ENCODE data around the gene PPP2CA. TPM values are rescaled to one million over a fixed set of nuclear protein-coding genes. Genes with fewer than 3 reads are reported as not detected.

The PPP2CA gene
- polyA plus RNA-seq, 10 donors, result 113 to 134 (median 125) TPM

DNA sequence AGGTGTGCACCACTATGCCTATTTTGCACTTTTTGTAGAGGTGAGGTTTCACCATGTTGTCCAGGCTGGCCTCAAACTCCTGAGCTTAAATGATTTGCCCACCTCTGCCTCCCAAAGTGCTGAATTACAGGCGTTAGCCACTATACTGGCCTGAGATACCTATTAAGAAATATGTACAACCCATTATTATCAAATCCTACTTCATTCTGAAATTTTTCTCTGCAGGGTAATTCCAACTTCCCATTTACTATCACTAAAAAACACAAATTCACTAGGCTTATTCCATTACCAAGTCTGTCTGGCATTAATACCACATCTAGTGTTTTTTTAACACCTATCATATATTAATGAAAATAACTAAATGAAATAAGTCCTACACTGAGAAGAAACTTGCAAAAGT, 18.2 kb downstream of the PPP2CA start:
- no peak for DNase-seq

DNA sequence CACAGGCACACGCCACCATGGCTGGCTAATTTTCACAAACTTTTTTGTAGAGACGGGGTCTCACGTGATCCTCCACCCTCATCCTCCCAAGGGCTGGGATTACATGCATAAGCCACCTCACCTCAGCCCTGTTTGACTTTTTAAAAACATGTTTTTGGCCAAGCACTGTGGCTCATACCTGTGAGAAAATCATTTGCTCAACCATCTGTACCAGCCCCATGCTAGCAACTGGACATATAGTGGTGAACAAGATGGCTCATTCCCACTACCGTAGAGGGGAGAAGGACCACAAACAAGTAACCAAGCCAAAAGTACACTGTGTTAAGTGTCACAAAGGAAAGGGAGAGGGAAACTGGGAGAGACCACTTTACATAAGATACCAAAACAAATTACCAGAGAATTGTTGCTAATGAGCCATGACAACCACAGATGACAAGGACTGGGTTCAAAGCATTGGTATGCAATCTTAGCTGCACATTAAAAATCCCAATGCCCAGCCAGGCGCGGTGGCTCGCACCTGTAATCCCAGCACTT, 19.2 kb downstream of the PPP2CA start:
- no peak for DNase-seq

DNA sequence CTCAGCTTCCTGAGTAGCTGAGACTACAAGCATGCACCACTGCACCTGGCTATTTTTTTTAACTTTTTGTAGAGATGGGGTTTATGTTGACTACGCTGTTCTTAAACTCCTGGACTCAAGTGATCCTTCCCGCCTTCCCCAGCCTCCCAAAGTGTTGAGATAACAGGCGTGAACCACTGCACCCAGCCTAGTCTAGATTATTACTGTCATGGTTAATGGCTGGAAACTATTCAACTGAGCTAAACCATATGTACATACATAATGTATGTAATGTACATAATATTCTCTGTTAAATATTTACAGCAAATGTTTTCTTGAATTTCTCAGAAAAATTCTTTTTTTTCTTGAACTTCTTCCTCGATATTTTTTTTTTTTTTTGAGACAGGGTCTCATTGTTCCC, 21.3 kb downstream of the PPP2CA start:
- DNase-seq, result no peak

DNA sequence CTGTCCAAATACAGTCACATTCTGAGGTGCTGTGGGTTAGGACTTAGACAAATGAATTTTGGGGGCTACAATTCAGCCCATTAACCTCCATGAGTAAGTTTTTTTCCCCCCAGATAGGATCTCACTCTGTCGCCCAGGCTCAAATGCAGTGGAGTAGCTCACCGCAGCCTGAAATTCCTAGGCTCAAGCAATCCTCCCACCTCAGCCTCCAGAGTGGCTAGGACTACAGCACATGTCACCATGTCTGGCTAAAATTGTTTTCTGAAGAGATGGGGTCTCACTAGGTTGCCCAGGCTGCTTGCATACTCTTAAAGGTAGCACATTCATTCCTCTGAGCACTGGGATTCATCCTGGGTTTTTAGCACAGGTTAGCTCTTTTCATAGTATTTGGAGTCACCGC, 22.2 kb downstream of the PPP2CA start:
- no peak for DNase-seq

DNA sequence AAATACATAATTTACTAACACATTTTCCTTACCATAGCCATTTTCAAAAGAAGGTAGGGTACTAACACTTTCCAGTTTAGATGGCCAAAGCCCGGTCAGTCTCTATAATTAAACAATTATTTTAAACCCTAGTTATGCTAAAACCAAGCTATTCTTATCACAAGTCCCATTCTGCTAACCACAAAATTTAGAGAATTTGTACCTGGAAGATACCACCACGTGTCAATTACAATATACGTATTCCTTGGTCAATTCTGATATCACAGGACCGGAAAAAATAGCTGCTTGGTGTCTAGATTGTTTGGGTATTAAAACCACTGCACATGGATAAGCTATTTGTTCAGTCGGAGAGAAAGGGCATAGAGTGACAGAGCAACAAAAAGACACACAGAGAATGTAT, 30.2 kb downstream of the PPP2CA start:
- no peak for DNase-seq

DNA sequence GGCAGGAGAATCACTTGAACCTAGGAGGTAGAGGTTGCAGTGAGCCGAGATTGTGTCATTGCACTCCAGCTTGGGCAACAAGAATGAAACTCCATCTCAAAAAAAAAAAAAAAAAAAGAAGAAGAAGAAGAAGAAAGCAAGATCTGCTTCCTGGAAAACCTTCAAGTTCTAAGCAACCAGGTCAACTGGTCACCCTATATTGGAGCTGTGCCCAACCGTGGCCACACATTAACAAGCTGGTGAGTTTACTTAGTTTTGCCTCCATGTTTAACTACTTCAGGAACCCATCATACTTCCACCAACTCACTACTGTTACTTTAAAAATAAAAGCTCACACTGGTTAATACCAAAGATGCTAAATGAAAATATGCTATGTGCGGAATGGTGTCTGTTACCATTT, 36.8 kb downstream of the PPP2CA start:
- DNase-seq, result no peak

DNA sequence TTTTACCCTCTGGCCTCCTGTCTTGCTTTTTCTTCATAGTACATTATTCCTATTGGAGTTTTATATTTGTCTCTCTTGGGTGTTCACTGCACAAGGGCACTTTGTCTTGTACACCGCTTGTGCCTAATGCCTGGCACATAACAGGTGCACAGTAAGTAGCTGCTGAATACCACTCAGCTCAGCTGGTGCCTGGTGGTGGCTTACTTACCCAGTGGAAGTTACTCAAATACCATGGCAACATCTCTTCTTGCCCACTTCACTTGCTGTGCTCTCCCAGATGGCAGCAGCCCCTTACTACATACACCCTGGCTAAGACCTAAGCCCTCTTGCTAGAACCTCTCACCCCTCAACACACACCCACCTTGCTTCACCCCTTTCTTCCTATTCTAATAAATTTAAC, 37.8 kb downstream of the PPP2CA start:
- no peak for DNase-seq

DNA sequence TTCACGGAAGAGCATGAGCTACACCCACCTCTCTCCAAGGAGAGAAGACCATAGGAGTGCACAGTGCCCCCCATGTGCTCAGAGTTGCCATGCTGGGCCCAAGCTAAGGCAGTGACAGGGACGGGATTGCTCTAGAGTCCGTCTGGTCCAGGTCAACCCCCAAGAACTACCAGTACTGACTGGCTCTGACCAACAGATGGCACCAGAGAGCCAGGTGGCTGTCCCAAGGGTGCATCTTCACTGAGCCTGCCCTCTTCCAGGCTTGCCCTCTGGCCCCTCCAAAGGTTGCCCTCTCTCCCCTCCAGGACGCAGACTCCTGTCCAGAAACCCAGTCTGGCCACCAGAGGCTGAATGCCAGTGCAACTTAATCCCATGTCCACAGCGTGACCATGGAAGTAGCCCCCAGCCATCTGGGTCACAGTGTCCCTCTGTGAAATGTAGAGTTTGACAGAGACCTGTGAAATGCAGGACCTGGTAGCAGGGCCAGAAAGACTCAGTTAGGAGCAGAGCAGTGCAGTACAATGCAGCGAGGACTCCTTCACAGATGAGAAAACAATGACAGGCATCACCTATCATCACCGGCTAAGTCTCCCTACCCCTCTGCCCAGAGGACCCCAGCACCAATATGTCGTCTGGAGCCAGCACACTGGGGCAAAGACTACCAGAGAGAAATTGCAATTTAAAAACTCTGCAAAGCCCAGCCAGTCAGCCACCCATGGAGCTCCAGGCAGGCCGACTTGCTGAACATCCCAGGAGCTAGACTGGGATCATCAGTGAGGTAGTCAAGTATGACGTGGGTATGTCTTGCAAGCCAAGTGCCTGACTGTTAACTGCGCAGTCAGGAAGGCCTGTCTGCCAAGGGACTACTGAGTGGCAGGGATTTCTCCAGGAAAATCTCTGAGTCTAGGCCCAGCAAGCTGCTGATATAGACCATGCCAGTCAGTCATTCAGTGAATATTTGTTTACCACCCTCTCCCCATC, 41.4 kb downstream of the PPP2CA start:
- peak; percentile 31 to 70 (median 66) for DNase-seq

DNA sequence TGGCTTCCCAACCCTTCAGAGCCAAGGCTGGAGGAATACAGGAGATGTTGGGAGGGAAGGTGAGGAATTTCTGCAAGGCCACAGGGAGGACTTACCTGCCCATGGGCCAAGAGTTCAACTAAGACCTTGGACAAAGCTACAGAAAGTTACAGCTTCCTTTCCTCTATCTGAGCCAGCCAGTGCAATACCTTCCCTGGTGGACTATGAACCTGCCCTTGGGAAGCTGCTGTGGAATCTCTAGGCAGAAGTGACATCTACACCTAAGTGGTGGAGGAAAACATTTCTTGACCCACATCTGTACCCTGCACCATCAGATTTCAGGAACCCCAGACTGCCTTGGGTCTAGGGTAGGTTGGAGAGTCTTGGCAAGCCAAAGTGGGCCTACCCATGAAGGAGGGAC, 42.4 kb downstream of the PPP2CA start:
- no peak for DNase-seq

DNA sequence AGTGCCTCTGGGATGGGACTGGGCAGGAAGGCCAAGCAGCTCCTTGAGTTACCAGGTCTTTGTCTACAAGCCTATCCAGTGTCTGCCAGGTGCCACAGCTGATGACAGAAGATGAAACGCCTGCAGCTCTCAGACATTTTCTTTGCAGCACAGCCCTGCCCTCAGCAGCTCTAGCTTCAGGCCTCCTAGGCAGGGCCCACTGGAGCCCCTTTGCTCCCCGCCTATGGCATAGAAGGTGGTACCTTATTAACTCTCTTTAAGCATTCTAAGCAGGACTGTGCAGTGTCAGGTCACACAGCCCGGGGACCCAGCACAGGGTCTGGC, 47.8 kb downstream of the PPP2CA start:
- no peak for DNase-seq

DNA sequence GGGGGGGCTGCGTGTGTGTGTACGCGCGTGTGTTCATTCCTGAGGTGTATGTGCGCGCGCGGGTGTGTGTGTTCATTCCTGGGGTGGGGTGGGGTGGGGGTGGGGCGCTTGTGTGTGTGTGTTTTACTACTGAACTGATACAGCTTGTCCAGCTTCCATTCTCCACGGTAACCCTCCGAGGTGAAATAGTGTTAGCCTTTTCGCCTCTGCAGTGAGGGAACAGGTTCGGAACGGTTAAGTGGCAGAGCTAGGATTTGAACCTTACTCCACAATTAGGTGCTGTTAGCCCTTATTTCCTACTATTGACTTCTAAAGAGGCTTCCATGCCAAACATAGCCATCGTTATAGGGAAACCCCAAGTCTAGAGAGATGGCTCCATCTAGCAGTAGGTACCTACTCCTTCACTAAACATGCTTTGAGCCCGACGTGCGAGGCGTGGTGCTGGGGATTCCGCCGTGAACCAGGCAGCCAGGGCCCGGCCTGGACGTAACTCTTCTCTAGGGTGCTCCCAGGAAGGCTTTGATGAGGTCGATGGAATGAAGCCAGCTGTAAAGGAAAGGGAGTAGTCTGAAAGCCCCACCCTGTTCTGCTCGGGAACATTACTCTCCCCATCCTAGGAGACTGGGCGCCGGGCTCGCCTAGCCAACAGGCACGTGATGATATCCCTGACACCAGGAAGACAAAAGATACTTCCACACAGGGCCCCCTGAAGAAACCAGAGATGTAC, 48.3 kb downstream of the PPP2CA start:
- DNase-seq, result peak; percentile 22 to 64 (median 45)

DNA sequence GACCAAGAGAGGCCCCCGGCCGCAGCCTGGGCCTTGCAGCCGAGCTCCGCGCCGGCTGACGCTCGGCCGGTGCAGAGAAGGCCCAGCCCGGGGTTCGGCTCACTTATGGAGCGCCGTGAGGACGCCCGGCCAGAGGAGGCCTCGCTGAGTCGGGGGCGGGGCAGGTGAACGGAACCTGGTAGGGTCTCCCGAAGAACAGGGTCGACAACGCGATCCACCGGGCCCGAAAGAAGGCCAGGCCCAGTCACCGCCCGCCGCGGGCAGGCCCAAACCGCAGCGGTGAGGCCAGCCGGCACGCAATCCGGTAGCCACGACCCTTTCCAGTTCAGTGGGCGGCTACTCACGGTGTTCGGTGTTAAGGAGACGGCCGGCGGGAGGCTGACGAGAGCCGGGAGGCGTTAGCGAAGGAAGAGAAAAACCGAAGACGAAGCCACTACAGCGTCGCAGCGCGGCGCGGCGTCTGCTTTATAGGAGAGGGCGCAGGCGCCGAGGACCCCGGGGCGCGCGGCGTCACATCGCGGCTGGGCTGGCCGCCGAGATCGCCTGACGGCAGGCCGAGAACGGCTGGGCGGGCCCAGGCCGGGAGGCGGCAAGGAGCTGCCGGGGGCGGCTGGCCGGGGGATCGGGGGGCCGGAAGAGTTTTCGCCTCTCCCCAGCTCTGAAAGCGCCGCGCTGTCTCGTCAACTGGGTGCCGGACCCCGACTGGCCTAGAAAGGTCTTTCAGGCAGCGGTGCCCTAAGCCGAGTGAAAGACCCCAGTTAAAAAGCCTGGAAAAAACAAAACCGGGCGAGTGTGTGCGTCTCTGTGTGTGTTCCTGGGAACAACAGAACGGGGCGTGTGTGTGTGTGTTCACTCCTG, 49.1 kb downstream of the PPP2CA start, which contains the start of gene SKP1:
Gene SKP1, minus strand, starts transcription at position 440 of the 858 bp plus-strand sequence. CDS start 2,928 bp downstream, outside the sequence.
- DNase-seq, result peak; percentile 84 to 97 (median 93)

DNA sequence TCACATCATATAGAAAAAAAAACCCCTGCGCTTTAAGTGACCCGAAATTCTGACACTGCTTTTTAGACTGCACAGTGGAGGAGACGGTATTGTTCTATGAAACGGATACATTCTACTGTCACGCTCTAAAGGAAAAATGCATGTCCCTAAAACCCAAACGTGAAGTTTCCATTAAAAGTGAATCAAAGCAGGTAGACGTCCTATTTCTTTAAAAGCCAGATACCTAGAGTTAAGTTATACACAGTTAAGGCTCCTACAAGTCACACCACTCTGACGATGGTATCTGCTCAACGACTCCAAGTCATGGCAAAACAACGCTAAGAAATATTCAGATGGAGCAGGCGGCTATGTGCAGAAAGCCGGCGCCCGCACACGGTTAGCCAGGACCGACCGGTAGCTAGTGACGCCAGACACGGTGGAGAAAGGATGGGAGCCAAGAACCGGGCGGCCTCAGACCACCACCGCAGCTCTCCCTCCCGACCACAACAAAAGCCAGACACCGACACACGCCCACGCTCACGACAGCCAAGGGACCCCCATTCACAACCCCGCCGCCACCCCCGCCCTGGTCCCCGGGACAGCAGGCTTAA, 49.9 kb downstream of the PPP2CA start:
- DNase-seq, result peak in 1 of 3 donors; percentile 7

DNA sequence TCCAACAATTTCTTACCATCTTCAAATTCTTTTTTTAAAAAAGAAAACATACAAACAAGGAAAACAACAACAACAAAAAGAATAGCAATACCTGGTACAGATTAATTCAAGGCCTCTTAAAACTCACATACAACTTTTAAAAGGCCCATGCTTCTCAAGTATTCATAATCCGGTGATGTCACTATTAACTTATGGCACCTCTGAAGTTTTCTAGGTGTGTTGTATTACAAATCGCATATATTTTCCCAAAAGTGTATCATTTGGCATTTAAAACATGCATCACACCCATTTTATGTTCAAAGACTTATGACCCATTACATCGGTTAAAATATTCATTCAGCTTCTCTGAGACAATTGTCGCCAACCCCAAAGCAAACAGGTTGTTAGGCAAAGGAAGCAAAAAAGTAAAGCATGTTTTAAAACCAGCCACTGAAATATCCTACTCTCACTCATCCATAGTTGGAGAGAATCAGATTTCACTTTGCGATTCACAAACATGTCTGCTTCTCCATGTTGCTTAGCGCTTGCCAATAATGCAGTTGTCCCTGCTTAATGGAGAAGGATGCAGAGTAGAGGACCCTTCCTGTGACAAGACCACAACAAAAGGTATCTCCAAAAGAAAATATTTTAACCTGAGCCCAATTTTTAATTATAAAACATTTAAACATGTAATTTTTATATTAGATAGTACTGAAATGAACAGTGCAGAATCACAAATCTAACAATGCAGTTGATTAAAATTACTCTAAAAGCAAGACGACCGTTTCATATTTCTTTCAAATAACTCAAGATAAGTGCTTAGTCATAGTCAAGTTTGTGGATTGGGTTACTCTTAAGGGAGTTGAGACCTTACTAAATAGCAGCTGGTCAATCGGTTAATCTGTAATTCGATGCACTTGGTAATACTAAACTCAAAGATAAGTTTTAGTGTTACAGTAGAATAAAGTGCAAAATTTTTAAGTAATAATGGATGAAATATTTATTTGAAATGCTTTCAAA, 50.7 kb downstream of the PPP2CA start:
- peak; percentile 14 to 48 (median 21) for DNase-seq

DNA sequence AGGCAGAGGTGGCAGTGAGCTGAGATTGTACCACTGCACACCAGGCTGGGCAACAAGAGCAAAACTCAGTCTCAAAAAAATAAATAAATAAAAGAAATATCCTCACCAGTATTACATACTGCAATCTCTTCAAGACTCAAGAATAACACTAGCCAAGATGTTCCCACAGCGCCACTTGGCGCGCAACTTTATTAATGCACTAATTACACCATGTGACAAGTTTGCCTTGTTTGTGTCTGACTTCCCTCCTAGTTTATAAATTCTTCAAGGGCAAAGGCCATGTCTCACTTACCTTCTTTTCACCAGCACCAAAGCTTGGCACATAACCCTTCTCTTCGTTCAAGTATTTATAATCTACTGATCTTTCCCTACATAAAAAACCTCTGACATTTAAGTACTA, 53.9 kb downstream of the PPP2CA start:
- no peak for DNase-seq

DNA sequence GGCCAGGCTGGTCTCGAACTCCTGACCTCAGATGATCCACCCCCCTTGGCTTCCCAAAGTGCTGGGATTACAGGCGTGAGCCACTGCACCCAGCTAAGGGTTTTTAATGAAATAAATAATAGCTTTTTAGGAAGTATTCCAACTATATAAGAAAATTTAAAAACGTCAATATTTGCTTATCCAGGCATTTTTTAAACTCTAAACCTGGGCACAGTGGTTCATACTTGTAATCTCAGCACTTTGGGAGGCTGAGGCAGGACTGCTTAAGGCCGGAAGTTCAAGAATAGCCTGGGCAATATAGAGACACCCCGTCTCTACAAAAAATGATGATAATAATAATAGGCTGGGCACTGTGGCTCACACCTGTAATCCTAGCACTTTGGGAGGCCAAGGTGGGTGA, 63.3 kb downstream of the PPP2CA start:
- DNase-seq, result no peak

DNA sequence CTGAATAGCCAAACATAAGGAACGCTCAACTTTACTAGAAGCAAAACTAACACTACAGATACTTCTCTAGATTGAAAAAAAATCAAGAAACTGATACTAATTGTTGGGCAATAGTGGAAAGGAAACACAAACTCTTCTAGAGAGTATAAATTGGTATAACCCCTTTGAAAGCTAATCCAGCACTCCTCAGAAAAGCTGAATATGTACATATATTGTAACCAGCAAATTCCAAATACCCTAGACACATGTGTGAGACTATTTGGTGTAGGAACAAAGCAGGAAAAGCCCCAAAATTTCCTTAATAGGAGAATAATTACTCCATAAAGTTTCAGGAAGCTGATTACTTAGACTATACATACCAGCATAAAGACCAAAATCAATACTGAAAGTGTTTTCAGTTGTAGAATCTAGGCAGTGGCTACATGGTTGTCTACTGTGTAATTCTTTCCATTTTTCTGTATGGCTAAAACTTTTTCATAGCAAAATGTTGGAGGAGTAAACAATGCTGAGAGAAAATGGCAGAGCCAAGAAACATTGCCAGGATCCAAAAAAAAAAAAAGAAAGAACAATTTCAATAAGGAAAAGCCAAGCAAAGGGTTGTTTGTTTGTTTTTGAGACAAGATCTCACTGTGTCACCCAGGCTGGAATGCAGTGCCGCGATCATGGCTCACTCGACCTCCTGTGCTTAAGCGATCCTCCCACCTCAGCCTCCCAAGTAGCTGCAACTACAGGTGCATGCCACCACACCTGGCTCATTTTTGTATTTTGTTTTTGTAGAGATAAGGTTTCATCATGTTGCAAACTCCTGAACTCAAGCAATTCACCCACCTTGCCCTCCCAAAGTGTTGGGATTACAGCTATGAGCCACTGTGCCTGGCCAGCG, 64.1 kb downstream of the PPP2CA start:
- no peak for DNase-seq

DNA sequence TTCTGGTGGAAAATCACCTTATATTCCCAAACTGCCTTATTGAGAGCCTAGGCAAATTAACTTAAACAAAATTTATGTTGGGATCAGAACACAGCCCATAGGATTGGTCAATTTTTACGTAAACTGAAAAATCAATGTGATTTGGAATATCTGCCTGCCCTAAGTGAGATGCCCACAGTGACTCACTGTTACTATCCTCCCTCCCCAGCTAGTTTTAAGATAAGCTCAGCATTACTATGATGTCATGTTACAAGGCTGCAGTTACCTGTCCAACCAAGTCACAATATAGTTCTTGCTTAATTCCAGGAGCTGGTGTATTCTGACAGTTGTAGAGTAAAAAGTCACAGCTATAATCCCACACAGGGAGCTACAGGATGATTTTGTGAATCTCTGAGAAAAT, 72.2 kb downstream of the PPP2CA start:
- no peak for DNase-seq

DNA sequence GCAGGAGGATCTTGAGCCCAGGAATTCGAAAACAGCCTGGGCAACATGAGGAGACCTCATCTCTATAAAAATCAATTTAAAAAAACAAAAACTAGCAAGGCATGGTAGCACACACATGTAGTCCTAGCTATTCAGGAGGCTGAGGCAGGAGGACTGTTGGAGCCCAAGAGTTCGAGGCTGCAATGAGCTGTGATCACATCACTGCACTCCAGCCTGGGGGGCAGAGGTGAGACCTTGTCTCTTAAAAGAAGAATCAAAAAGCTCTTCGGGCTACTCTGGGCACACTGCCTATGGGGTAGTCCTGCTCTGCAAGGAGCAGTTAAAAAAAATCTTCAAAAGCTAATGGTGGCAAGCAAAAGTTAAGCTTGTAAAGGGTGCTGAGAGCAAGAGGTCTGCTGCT, 72.6 kb downstream of the PPP2CA start:
- DNase-seq, result no peak

All from muscle of back (tissue), 11 donors.